Left lung (tissue), 10 donors: ENCODE measurements around the gene CRYL1. TPM values are rescaled to one million over a fixed set of nuclear protein-coding genes. Genes with fewer than 3 reads are reported as not detected.

ENCODE experiments used
- ATAC-seq: fragments of 200-7000 bp; cut with Tn5 transposase; one replicate; pipeline ENCODE4 v1.9.1; 2020; ENCODE audit warnings: moderate library complexity
- DNase-seq, 4 donors: peaks; one replicate each; pipeline ENCODE4 v3.0.0-alpha.2; 2013 to 2020
- H3K27ac ChIP-seq, 2 donors: fragments of 200-600 bp; sonication (generic) in 1 of 2; one replicate each; pipeline versions ENCODE4 v1.5.0 to v1.8.0; 2020 to 2021
- H3K27me3 ChIP-seq, 2 donors: fragments of 200-600 bp; sonication (generic) in 1 of 2; one replicate each; pipeline versions ENCODE4 v1.5.0 to v1.8.0; 2020 to 2021
- H3K36me3 ChIP-seq, 2 donors: fragments of 200-600 bp; sonication (generic) in 1 of 2; one replicate each; pipeline versions ENCODE4 v1.5.0 to v1.8.0; 2020 to 2021
- H3K4me1 ChIP-seq, 2 donors: fragments of 200-600 bp; one replicate each; pipeline ENCODE4 v1.8.0; 2021
- H3K4me3 ChIP-seq, 2 donors: fragments of 200-600 bp; sonication (generic) in 1 of 2; one replicate each; pipeline versions ENCODE4 v1.5.0 to v1.8.0; 2020 to 2021; ENCODE audit warnings: mild to moderate bottlenecking in 1 of 2
- H3K9me3 ChIP-seq, 2 donors: fragments of 200-600 bp; sonication (generic) in 1 of 2; one replicate each; pipeline versions ENCODE4 v1.5.0 to v1.8.0; 2020 to 2021
- intact Hi-C, 2 donors: fragments of 100-400 bp; cut with DNase I; formaldehyde crosslinking; loops; one replicate each; pipeline versions ENCODE4 v1.11.2 to v1.14.2; 2022
- polyA plus RNA-seq, 6 donors: library from polyadenylated mRNA; unstranded; fragments of 120-200 nt; gene quantifications; one replicate each; pipeline ENCODE4 v1.2.1, GENCODE V29; 2013; ENCODE audit not compliant: insufficient read length in 6 of 6
- total RNA-seq, 2 donors: library from RNA; stranded (reverse); fragmentation: NEBNext Ultra II Directional; extraction: Animal tissue kit (Norgen Biotek cat#: 25700); gene quantifications; one replicate each; pipeline ENCODE4 v1.2.1, GENCODE V29; 2021
- TF ChIP-seq, protein P1 (sequence below), 2 donors: fragments of 200-600 bp; sonication (generic) in 1 of 2; IDR thresholded peaks; one replicate each; pipeline versions ENCODE4 v1.5.0 to v1.8.0; 2021; ENCODE audit warnings: antibody characterized with exemption in 2 of 2
- donor health status: DM: no; HTN: yes; CAD: no.
- donor health status: DM: no; HTN: no; CAD: no.

CRYL1 gene
- total and polyA plus RNA-seq, 8 donors, result 15.5 to 31.8 (median 24.6) TPM

DNA sequence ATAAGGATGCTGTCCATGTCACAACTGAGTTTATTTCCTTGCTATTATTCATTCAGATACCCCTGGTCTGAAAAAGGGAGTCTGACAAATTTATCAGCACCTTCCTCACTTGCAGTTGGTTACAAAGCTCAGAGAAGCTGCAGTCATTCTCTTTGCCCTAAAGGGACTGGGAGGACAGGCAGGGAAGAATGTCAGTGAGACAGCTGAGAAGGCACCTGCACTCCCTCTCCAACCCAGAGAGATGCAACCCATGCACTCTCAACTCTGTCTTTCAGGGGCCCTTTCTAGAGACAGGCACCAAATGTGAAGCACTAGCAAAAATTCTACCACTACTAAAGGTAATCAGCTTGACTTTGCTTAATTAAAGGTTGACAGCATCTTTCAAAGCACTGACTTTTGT lies 83.3 kb downstream of the CRYL1 start:
- H3K36me3 ChIP-seq, result no peaks in the 10 kb centered on the region
- no peaks in the 10 kb centered on the region for H3K27me3 ChIP-seq
- DNase-seq (no peak), ATAC-seq (no peak)
- peaks cover 0 to 8% of the 10 kb centered on the region in 2 donors for H3K9me3 ChIP-seq
- intact Hi-C loops, result no loop called here
- no peak overlapping the region for H3K4me3 ChIP-seq
- no peak overlapping the region for H3K27ac ChIP-seq
- TF ChIP-seq, protein P1, sequence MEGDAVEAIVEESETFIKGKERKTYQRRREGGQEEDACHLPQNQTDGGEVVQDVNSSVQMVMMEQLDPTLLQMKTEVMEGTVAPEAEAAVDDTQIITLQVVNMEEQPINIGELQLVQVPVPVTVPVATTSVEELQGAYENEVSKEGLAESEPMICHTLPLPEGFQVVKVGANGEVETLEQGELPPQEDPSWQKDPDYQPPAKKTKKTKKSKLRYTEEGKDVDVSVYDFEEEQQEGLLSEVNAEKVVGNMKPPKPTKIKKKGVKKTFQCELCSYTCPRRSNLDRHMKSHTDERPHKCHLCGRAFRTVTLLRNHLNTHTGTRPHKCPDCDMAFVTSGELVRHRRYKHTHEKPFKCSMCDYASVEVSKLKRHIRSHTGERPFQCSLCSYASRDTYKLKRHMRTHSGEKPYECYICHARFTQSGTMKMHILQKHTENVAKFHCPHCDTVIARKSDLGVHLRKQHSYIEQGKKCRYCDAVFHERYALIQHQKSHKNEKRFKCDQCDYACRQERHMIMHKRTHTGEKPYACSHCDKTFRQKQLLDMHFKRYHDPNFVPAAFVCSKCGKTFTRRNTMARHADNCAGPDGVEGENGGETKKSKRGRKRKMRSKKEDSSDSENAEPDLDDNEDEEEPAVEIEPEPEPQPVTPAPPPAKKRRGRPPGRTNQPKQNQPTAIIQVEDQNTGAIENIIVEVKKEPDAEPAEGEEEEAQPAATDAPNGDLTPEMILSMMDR (IDR thresholded peaks at IDR 0.05), result no peak
- no peaks in the 10 kb centered on the region for H3K4me1 ChIP-seq

DNA sequence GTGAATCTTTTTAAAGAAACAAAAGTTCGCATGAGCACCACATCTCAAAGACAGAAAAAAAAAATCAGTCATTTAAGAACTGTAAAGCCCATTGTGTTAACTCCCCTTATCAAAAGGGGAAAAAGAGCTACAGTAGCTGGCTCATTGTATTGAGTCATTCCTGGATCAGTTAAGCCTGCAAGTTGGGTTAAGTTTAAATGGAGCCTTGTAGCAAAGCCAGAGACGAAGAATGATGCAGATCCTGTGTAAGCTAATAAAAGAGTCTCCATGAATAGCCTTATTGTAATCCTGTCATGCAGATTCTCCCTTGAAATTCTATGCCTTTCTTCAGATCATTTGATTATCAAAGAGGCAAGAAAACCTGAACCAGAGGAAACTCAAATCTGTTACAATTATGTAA lies 83.8 kb downstream of the CRYL1 start:
- Histone ChIP-seq H3K36me3 (no peaks in the 10 kb centered on the region), H3K27ac (no peak overlapping the region), H3K9me3 (peaks cover 0 to 5% of the 10 kb centered on the region in 2 donors), H3K27me3 (no peaks in the 10 kb centered on the region), H3K4me1 (no peaks in the 10 kb centered on the region), H3K4me3 (no peak overlapping the region)
- intact Hi-C loops, result no loop called here
- no peak for ATAC-seq
- no peak for DNase-seq
- TF ChIP-seq, protein P1 (IDR thresholded peaks at IDR 0.05), result no peak

DNA sequence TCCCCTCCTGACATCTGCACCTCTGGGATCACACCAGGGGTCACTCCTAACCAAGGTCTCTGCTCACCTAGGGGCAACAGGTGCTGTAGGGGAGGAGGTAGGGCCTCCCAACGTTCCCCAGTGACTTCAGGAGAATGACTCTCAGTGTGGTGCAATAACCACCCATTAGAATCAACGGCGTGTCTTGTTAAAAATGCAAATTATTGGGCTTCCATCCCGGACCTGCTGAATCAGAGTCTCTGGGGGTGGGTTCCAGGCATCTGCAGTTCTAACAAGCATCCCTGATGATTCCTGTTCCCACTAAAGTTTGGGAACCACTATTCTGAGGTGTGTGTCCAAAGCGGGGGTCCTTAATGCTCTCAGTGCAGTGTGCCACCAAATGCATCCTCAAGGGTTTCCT lies 84.6 kb downstream of the CRYL1 start:
- intact Hi-C loops, result no loop called here
- Histone ChIP-seq H3K4me1 (no peaks in the 10 kb centered on the region), H3K9me3 (peaks cover 0 to 5% of the 10 kb centered on the region in 2 donors), H3K27ac (no peak overlapping the region), H3K27me3 (no peaks in the 10 kb centered on the region), H3K36me3 (no peaks in the 10 kb centered on the region), H3K4me3 (no peak overlapping the region)
- TF ChIP-seq, protein P1 (IDR thresholded peaks at IDR 0.05), result no peak
- ATAC-seq (no peak), DNase-seq (no peak)

DNA sequence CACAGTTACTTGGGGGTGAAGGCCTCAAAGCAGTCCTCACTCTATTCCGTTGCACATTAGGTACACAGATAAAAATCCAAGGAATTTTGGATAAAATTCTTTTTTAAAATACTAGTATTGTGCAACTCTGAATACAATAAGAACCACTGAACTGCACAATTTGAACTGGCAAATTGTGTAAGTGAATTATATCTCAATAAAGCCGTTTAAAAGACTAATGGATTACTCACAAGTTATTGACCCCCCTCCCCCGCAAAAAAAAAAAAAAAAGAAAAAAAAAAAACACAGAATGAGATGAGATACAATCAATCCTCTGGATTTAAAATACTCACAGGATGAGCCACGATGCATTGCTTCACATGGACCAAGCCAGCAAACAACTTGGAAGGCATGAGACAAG lies 86.4 kb downstream of the CRYL1 start:
- no peaks in the 10 kb centered on the region for H3K9me3 ChIP-seq
- no peak overlapping the region for H3K27ac ChIP-seq
- TF ChIP-seq, protein P1 (IDR thresholded peaks at IDR 0.05), result no peak
- intact Hi-C loops, result no loop called here
- no peaks in the 10 kb centered on the region for H3K4me1 ChIP-seq
- no peak overlapping the region for H3K4me3 ChIP-seq
- ATAC-seq (no peak), DNase-seq (no peak)
- no peaks in the 10 kb centered on the region for H3K27me3 ChIP-seq
- H3K36me3 ChIP-seq, result peaks cover 0 to 5% of the 10 kb centered on the region in 2 donors

DNA sequence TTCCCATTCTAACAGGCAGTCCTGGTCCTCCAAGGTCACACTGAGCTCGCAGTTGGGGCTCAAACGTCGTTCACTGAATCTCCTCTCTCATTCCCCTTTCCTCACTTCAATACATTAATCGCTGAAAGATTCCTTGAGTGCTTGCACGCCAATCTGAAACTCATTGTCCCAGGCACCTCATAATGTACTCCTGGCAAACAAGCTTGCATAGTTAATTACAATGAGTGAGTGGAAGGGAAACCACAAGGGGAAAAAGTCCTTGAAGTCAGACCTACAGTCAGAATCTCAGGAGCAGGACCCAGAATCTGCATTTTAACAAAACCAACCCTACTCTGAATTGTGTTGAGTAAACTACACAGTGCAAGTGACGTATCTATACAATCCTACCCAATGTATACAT lies 86.9 kb downstream of the CRYL1 start:
- H3K4me3 ChIP-seq, result no peak overlapping the region
- intact Hi-C loops, result no loop called here
- no peaks in the 10 kb centered on the region for H3K9me3 ChIP-seq
- H3K4me1 ChIP-seq, result no peaks in the 10 kb centered on the region
- no peaks in the 10 kb centered on the region for H3K27me3 ChIP-seq
- H3K27ac ChIP-seq, result no peak overlapping the region
- ATAC-seq (no peak), DNase-seq (no peak)
- TF ChIP-seq, protein P1 (IDR thresholded peaks at IDR 0.05), result no peak
- H3K36me3 ChIP-seq, result peaks cover 0 to 5% of the 10 kb centered on the region in 2 donors
